DMS153 treated with DMSO at 0.1 percent for 48 hours (cell line): ENCODE data around the gene DDX46.
A peak's percentile ranks its signal among the peaks of the same experiment; 100 is the strongest.
"Not testable (repeated sequence)": the region's sequence is repeated elsewhere in the genome, so short reads cannot be mapped to it uniquely, and the experiment has no call there.

ENCODE experiments used
- DNase-seq: peaks from one replicate; lab custom pipeline; 2025; ENCODE audit not compliant: unreplicated experiment; lab: John Stamatoyannopoulos, UW

DDX46 gene

GRCh38 chr5:134838361-134838760, 79.8 kb downstream of the DDX46 start:
- not testable (repeated sequence) for DNase-seq

GRCh38 chr5:134840811-134841210, 82.2 kb downstream of the DDX46 start:
- DNase-seq = no peak

- DNase-seq = no peak
Measured at GRCh38 chr5:134844252-134844651, 85.7 kb downstream of the DDX46 start.

- no peak for DNase-seq
Measured at GRCh38 chr5:134845335-134845851, 86.8 kb downstream of the DDX46 start.

- DNase-seq = peak; percentile 28
Measured at GRCh38 chr5:134845852-134846640, 87.5 kb downstream of the DDX46 start, which contains the start of gene C5orf24. TSS of gene C5orf24 (plus strand) at chr5:134845968. CDS start at chr5:134854901, 8,933 bp downstream.

- DNase-seq = no peak
Measured at GRCh38 chr5:134846641-134846960, 88.0 kb downstream of the DDX46 start.

- not testable (repeated sequence) for DNase-seq
Measured at GRCh38 chr5:134849434-134849933, 90.9 kb downstream of the DDX46 start.

GRCh38 chr5:134851307-134851923, 92.8 kb downstream of the DDX46 start:
- no peak for DNase-seq

- not testable (repeated sequence) for DNase-seq
Measured at GRCh38 chr5:134856465-134856864, 97.9 kb downstream of the DDX46 start.

GRCh38 chr5:134857401-134857800, 98.8 kb downstream of the DDX46 start:
- no peak for DNase-seq

- DNase-seq = no peak
Measured at GRCh38 chr5:134864707-134865106, 106.1 kb downstream of the DDX46 start.

GRCh38 chr5:134873494-134873893, 114.9 kb downstream of the DDX46 start:
- no peak for DNase-seq

GRCh38 chr5:134873987-134874830, 115.6 kb downstream of the DDX46 start, which contains the start of gene TXNDC15:
TSS of gene TXNDC15 (plus strand) at chr5:134874371. CDS start at chr5:134874428, 57 bp downstream.
- DNase-seq = peak; percentile 32

GRCh38 chr5:134874831-134875655, 116.5 kb downstream of the DDX46 start:
- DNase-seq = no peak

GRCh38 chr5:134877159-134877558, 118.6 kb downstream of the DDX46 start:
- DNase-seq = no peak

- no peak for DNase-seq
Measured at GRCh38 chr5:134878403-134878802, 119.8 kb downstream of the DDX46 start.

- no peak for DNase-seq
Measured at GRCh38 chr5:134879456-134879855, 120.9 kb downstream of the DDX46 start.
